ENCODE data around the gene CAMK4.
"Not testable (repeated sequence)": the region's sequence is repeated elsewhere in the genome, so short reads cannot be mapped to it uniquely, and the experiment has no call there.

The CAMK4 gene

GRCh38 chr5:111386832-111387162 is 162.6 kb downstream of the CAMK4 start:
- no peak for DNase-seq

- no peak for DNase-seq
These were observed 163.2 kb downstream of the CAMK4 start for GRCh38 chr5:111387361-111387760.

- no peak for DNase-seq
These were observed 165.4 kb downstream of the CAMK4 start for GRCh38 chr5:111389390-111390082.

GRCh38 chr5:111392181-111392580 is 168.0 kb downstream of the CAMK4 start:
- DNase-seq = peak; percentile 21

GRCh38 chr5:111394586-111394985 is 170.4 kb downstream of the CAMK4 start:
- DNase-seq = no peak

- no peak for DNase-seq
These were observed 173.8 kb downstream of the CAMK4 start for GRCh38 chr5:111398013-111398412.

- DNase-seq = no peak
These were observed 174.9 kb downstream of the CAMK4 start for GRCh38 chr5:111399113-111399512.

GRCh38 chr5:111401906-111402305 is 177.7 kb downstream of the CAMK4 start:
- peak; percentile 4 for DNase-seq

- DNase-seq = no peak
These were observed 180.1 kb downstream of the CAMK4 start for GRCh38 chr5:111404270-111404769.

GRCh38 chr5:111407562-111407961 is 183.4 kb downstream of the CAMK4 start:
- DNase-seq = no peak

- DNase-seq = no peak
These were observed 184.6 kb downstream of the CAMK4 start for GRCh38 chr5:111408817-111409216.

- not testable (repeated sequence) for DNase-seq
These were observed 185.1 kb downstream of the CAMK4 start for GRCh38 chr5:111409266-111409665.

- not testable (repeated sequence) for DNase-seq
These were observed 185.9 kb downstream of the CAMK4 start for GRCh38 chr5:111410067-111410466.

GRCh38 chr5:111411301-111411700 is 187.1 kb downstream of the CAMK4 start:
- no peak for DNase-seq

GRCh38 chr5:111412593-111412992 is 188.4 kb downstream of the CAMK4 start:
- DNase-seq = peak; percentile 45

GRCh38 chr5:111415053-111415452 is 190.9 kb downstream of the CAMK4 start:
- DNase-seq = peak; percentile 30

- no peak for DNase-seq
These were observed 198.1 kb downstream of the CAMK4 start for GRCh38 chr5:111422245-111422644.

GRCh38 chr5:111422747-111423720 is 198.8 kb downstream of the CAMK4 start:
- DNase-seq = no peak

GRCh38 chr5:111425205-111425604 is 201.0 kb downstream of the CAMK4 start:
- no peak for DNase-seq

- DNase-seq = no peak
These were observed 203.6 kb downstream of the CAMK4 start for GRCh38 chr5:111427762-111428161.

- no peak for DNase-seq
These were observed 208.8 kb downstream of the CAMK4 start for GRCh38 chr5:111432883-111433536.

GRCh38 chr5:111434800-111435199 is 210.6 kb downstream of the CAMK4 start:
- DNase-seq = no peak

- DNase-seq = no peak
These were observed 215.4 kb downstream of the CAMK4 start for GRCh38 chr5:111439473-111440075.

All from OCI-M1 (cell line).